ENCODE measurements around the gene PIN1.

Gene PIN1

DNA sequence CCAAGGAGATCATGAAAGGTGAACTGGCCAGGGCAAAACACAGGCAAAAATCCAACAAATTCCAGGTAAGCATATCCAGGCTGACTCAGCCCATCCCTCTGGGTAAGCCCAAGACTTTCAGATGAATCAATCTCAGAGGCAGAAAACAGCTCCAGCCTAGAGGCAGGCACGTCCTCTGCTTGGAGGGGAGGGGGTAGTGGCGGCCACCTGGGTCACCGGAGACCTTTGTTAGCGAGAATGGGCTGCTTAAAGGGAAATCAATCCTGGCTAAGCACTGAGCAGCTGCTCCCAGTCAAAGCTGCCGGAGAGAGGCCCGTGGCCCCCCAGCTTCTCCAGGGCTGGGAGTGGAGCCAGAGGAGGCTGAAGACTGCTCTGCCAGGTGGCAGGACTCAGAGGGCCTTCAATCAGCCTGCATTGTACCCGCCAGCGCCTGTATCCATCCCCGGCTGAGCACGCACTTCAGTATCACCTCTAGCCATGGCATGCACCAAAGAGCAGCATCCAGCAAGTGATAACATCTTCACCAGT, 48.2 kb downstream of the PIN1 start:
- no peak for DNase-seq (ENCODE audit: extremely low read depth in 1 of 2, low read depth in 1 of 2)

DNA sequence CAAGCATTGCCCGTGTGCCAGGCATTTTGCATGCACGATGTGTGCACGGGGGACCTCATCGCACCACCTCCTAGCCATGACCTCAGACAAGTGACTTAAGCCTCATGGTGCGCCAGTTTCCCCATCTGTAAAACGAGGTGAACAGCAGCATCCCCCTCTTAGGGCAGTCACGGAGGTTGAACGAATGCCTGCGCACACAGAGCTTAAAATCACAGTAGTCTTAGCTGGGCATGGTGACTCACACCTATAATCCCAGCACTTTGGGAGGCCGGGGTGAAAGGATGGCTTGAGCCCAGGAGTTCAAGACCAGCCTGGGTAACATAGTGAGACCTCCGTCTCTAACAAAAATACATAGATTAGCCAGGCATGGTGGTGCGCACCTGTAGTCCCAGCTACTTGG, 48.6 kb downstream of the PIN1 start:
- DNase-seq (ENCODE audit: extremely low read depth in 1 of 2, low read depth in 1 of 2), result no peak

DNA sequence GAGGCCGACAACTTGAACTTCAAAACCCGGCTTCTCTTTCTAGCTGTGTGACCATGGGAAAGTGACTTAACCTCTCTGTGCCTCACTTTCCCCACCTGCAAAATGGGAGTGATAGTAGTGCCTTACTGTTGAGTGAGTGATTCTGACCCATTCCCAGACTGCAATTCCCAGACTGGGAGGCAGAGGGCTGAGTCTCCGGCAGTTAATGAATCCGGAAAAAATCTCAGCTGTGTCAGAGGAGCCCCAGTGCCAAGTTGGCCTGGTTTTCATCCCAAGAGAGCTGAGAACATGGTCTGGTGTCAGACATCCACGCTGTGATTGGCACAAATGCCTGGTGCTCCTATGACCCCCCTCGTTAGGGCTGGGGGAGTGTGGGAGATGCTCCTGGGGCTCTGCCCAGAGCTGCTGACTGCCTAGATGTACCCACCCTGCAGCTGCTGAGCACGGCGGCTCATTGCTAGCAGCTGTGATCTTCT, 50.0 kb downstream of the PIN1 start:
- DNase-seq (ENCODE audit: extremely low read depth in 1 of 2, low read depth in 1 of 2), result no peak

DNA sequence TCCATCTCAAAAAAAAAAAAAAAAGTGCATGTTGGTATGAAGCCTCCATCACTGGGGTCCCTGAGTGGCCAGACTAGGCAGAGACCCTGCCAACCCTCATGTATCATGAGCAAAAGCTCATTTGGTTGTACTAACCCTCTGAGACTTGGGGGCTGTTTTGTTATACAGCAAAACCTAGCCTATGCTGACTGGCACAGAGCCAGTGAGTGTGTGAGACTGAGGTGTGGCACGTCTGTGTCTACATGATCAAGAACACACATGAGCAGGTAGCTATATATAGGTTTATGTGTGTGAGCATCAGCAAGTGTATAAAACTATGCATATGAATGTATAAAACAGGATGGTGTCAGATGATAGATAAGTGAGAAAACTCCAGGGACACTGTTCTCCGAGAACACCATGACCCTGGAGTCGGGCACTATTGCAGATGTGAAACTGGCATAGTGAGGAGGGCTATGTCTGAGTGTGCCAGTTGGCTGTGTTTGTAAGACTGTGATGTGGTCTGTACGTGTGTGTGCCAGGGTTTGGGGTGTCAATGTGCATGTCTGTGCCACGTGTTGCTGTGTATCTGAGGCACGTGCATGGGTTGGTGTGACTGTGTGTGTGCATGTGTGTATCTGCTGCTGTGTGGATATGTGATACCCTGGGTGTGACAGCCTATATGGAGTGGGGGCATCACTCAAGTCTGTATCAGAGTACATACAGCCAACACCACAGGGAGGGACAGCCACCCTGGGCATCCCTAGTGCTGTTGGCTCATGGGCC, 56.7 kb downstream of the PIN1 start:
- no peak for DNase-seq (ENCODE audit: extremely low read depth in 1 of 2, low read depth in 1 of 2)

Measured in activated CD8-positive, alpha-beta memory T cell treated with anti-CD3 and anti-CD28 coated beads for 1 hour (primary cell).